ENCODE measurements around the gene MAN1B1.
"Not testable (repeated sequence)": the region's sequence is repeated elsewhere in the genome, so short reads cannot be mapped to it uniquely, and the experiment has no call there.

The MAN1B1 gene

DNA sequence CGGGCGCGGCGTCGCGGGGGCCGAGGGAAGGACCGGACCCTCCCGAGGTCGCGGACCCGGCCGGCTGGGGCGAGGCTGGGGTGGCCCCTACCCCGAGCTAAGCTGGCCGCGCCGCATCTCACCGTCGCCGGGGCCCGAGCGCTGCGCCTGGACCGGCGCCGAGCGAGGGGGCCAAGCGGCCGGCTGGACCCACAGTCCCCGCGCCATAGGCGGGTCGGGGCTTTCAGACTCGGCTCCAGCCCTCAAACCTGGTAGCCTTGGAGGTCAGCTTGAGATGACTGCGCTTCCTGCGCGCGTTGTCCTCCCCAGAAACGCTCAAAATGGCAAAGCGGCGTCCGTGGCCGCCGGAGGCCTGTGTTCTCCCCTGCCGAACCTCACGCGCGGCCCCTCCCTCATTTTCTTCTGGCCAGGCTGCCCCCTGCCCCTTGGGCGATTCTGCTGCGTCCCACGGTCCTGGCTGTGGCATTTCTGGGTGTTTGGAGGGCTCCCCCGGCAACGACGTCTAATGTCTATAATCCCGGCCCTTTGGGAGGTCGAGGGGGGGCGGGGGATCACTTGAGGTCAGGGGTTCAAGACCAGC lies 43.5 kb downstream of the MAN1B1 start:
- POLR2A ChIA-PET (ENCODE audit: low non-redundant PET), result interaction anchor here (0.7 to 1.2 kb wide), 6 partner anchors 22 to 111 kb away, joined by 3 to 6 read pairs (median 4); partner anchors contain the start of genes RNF224, SSNA1, TPRN and TUBB4B
- TF ChIP-seq, protein P1, sequence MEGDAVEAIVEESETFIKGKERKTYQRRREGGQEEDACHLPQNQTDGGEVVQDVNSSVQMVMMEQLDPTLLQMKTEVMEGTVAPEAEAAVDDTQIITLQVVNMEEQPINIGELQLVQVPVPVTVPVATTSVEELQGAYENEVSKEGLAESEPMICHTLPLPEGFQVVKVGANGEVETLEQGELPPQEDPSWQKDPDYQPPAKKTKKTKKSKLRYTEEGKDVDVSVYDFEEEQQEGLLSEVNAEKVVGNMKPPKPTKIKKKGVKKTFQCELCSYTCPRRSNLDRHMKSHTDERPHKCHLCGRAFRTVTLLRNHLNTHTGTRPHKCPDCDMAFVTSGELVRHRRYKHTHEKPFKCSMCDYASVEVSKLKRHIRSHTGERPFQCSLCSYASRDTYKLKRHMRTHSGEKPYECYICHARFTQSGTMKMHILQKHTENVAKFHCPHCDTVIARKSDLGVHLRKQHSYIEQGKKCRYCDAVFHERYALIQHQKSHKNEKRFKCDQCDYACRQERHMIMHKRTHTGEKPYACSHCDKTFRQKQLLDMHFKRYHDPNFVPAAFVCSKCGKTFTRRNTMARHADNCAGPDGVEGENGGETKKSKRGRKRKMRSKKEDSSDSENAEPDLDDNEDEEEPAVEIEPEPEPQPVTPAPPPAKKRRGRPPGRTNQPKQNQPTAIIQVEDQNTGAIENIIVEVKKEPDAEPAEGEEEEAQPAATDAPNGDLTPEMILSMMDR (conservative IDR thresholded peaks at IDR 0.05; ENCODE audit: low read depth), result no peak
- CTCF ChIA-PET, result interaction anchor here (0.6 to 2.1 kb wide), 10 partner anchors 17 to 604 kb away, joined by 3 to 9 read pairs (median 3); partner anchors contain the start of genes RNF224, SLC34A3 and TMEM210
- peak overlapping the region; percentile 83 for H3K27ac ChIP-seq
- DNase-seq (ENCODE audit: low spot score), result no peak

DNA sequence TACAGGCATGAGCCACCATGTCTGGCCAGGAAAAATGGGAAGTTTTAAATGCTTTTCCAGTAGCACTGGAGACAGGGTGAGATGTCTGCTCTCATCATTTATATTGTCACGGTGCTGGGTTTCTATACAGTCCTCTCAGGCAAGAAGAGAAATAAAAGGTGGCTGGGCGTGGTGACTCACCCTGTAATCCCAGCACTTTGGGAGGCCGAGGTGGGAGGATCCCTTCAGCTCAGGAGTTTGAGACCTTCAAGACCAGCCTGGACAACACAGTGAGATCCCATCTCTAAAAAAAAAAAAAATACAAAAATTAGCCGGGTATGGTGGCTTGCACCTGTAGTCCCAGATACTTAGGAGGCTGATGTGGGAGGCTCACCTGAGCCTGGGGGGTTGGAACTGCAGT lies 47.4 kb downstream of the MAN1B1 start:
- no peak for DNase-seq (ENCODE audit: low spot score)
- ChIA-PET POLR2A (ENCODE audit: low non-redundant PET) (no interaction called here), CTCF (interaction anchor here (0.5 kb wide), 1 partner anchor 43 kb away, joined by 3 read pairs; no protein-coding TSS in a partner anchor)
- no peak overlapping the region for H3K27ac ChIP-seq
- TF ChIP-seq, protein P1 (conservative IDR thresholded peaks at IDR 0.05; ENCODE audit: low read depth), result no peak

- H3K27ac ChIP-seq; POLR2A ChIA-PET (ENCODE audit: low non-redundant PET); DNase-seq (ENCODE audit: low spot score): not testable (repeated sequence)
- CTCF ChIA-PET, result interaction anchor here (0.7 kb wide), 1 partner anchor 43 kb away, joined by 4 read pairs; no protein-coding TSS in a partner anchor
Measured at GRCh38 chr9:137135154-137135553, 48.4 kb downstream of the MAN1B1 start.

GRCh38 chr9:137136261-137136880 lies 49.6 kb downstream of the MAN1B1 start:
- DNase-seq (ENCODE audit: low spot score), result no peak
- no peak overlapping the region for H3K27ac ChIP-seq
- TF ChIP-seq, protein P1 (conservative IDR thresholded peaks at IDR 0.05; ENCODE audit: low read depth), result no peak
- ChIA-PET CTCF (interaction anchor here (0.6 to 1.2 kb wide), 5 partner anchors 12 to 370 kb away, joined by 3 to 7 read pairs (median 3); partner anchors contain the start of gene RNF224), POLR2A (ENCODE audit: low non-redundant PET) (no interaction called here)

- CTCF ChIA-PET, result interaction anchor here (0.6 to 1.2 kb wide), 5 partner anchors 12 to 369 kb away, joined by 3 to 7 read pairs (median 3); partner anchors contain the start of gene RNF224
- H3K27ac ChIP-seq, result no peak overlapping the region
- DNase-seq (ENCODE audit: low spot score), result no peak
- POLR2A ChIA-PET (ENCODE audit: low non-redundant PET), result no interaction called here
- TF ChIP-seq, protein P1 (conservative IDR thresholded peaks at IDR 0.05; ENCODE audit: low read depth), result no peak
Measured at GRCh38 chr9:137136881-137137607, 50.3 kb downstream of the MAN1B1 start.

DNA sequence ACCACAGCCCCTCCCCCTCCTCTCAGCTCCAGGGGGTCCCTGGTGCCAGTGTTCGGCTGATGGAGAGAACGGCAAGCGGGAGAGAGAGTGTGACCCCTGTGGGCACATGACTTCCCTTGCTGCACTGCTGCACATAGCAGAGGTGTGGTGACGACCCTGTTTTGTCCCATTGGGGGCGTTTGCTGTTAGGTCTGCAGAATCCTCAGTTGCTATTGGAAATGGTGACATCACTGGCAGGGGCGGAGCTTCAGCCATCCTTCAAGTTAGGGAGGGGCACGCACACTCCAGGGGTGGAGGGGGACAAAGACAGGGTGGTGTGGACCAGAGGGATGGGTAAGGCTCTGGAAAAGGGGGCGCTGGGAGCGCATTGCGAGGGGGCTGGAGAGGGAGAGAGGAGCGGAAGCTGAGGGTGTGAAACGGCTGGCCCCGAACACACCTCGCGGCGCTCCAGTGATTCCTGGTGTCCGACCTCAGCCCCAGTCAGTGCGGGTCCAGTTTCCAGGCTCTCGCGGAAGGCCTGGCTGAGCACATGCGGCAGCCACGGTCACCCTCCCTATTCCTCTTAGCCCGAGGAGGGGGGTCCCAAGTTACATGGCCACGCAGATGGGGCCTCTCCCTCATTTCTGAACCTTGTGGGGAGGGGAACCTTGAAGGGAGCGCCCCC lies 51.4 kb downstream of the MAN1B1 start:
- ChIA-PET CTCF (interaction anchor here (2.0 kb wide), 1 partner anchor 98 kb away, joined by 11 read pairs; no protein-coding TSS in a partner anchor), POLR2A (ENCODE audit: low non-redundant PET) (no interaction called here)
- no peak for DNase-seq (ENCODE audit: low spot score)
- H3K27ac ChIP-seq, result no peak overlapping the region
- TF ChIP-seq, protein P1 (conservative IDR thresholded peaks at IDR 0.05; ENCODE audit: low read depth), result no peak

Measured in RWPE1 (cell line).